Prostate gland (tissue), 2 donors: ENCODE measurements around the gene SPG7. TPM values are rescaled to one million over a fixed set of nuclear protein-coding genes. Genes with fewer than 3 reads are reported as not detected.

ENCODE experiments used
- DNase-seq: peaks from one replicate; pipeline ENCODE4 v3.0.0-alpha.2; 2019; ENCODE audit warnings: low spot score
- H3K27ac ChIP-seq, 2 donors: fragments of 200-600 bp; sonication (generic); 2 replicates each; pipeline ENCODE4 v1.5.1; 2017 to 2019
- H3K27me3 ChIP-seq: fragments of 200-600 bp; sonication (generic); replicated peaks from 2 replicates; pipeline ENCODE4 v1.5.1; 2019; ENCODE audit not compliant: insufficient read depth
- H3K36me3 ChIP-seq, 2 donors: fragments of 200-600 bp; sonication (generic); 1 replicate in 1 of 2; 2 replicates in 1 of 2; pipeline versions ENCODE4 v1.5.1 to v1.8.1; 2017 to 2019
- H3K4me1 ChIP-seq: fragments of 200-600 bp; sonication (generic); replicated peaks from 2 replicates; pipeline ENCODE4 v1.5.1; 2019
- H3K4me3 ChIP-seq, 2 donors: fragments of 200-600 bp; sonication (generic); 2 replicates each; pipeline ENCODE4 v1.5.1; 2017 to 2019
- H3K9me3 ChIP-seq: fragments of 200-600 bp; sonication (generic); 2 replicates; pipeline ENCODE4 v1.5.1; 2017
- CTCF ChIP-seq, 4 experiments: fragments of 200-600 bp in 2 of 4; fragments of 450-650 bp in 2 of 4; sonication (generic) in 2 of 4; IDR thresholded peaks; 1 replicate in 3 of 4; 2 replicates in 1 of 4; pipeline ENCODE4 v1.5.1; 2016 to 2019; ENCODE audit warnings: antibody characterized with exemption in 4 of 4, mild to moderate bottlenecking in 2 of 4, moderate library complexity in 2 of 4
- POLR2A ChIP-seq: fragments of 450-650 bp; IDR thresholded peaks from one replicate; pipeline ENCODE4 v1.6.1; 2016; ENCODE audit warnings: antibody characterized with exemption, mild to moderate bottlenecking
- POLR2AphosphoS5 ChIP-seq: sonication (generic); formaldehyde crosslinking; IDR thresholded peaks from one replicate; pipeline ENCODE4 v1.6.1; 2017; ENCODE audit warnings: antibody characterized with exemption
- WGBS: methylation state at CpG from one replicate; pipeline ENCODE4 v1.1.5; 2018; 5-methylcytosine and 5-hydroxymethylcytosine counted together
- intact Hi-C: fragments of 100-400 bp; cut with DNase I; formaldehyde crosslinking; loops from one replicate; pipeline ENCODE4 v1.14.2; 2022
- total RNA-seq, 2 donors: library from RNA; depleted of rRNA; stranded (reverse); fragments of >200 nt; gene quantifications; one replicate each; pipeline ENCODE4 v1.1.0, GENCODE V29; 2016

Gene SPG7
- total RNA-seq, 2 donors from 2014 or later = 128 to 165 TPM

DNA sequence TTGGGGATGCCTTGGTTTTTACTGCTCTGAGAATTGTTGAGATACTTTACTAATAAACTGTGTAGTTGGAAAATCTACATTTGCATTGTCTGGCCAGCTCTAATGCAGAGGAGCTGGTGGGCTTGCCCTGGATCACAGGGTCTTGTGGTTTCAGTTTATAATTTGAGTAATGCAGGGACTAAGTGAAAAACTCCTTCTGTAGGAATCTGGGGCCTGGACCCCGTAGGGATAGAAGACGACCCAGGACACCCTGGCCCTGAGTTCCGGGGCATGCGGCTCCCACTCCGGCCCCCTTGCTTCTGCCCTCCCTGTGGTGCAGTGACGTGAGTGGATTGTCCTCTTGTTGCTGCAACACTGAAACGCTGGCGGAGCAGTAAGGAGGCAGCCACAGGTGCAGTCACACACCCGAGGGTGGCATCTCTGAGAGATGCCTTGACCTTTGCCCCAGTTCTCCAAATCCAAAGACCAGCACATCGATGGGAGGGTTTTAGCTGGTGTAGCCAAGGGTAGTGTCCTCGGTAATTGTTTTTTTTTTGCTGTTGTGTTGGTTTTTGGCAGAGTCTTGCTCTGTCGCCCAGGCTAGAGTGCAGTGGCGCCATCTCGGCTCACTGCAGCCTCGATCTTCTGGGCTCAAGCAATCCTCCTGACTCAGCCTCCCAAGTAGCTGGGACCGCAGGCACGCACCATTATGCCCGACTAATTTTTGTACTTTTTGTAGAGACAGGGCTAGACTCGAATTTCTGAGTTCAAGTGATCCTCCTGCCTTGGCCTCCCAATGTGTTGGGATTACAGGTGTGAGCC, 49.7 kb downstream of the SPG7 start:
- 89% methylated on average over 19 of the region's 19 CpGs for WGBS
- no peak for TF ChIP-seq POLR2A
- TF ChIP-seq CTCF (IDR thresholded peaks at IDR 0.05) = no peak
- TF ChIP-seq POLR2AphosphoS5 = no peak
- H3K4me1 ChIP-seq = peaks cover 9% of the 10 kb centered on the region
- no peak overlapping the region for H3K27ac ChIP-seq
- DNase-seq = no peak
- no peaks in the 10 kb centered on the region for H3K9me3 ChIP-seq
- H3K36me3 ChIP-seq = peaks cover 2 to 6% of the 10 kb centered on the region in 2 donors
- no peaks in the 10 kb centered on the region for H3K27me3 ChIP-seq
- no peak overlapping the region for H3K4me3 ChIP-seq
- intact Hi-C loops = no loop called here

- Histone ChIP-seq H3K4me1 (peaks cover 15% of the 10 kb centered on the region), H3K27me3 (no peaks in the 10 kb centered on the region), H3K4me3 (peak within 1 kb of the TSS; percentile 67 to 94), H3K36me3 (peaks cover 6 to 11% of the 10 kb centered on the region in 2 donors), H3K27ac (peak within 1 kb of the TSS; percentile 91), H3K9me3 (no peaks in the 10 kb centered on the region)
- intact Hi-C loops = loop anchor here (10.0 kb wide), 1 partner anchor 226 kb away; no protein-coding TSS in a partner anchor
- WGBS = under 1% methylated on average over 62 of the region's 87 CpGs
- TF ChIP-seq CTCF (IDR thresholded peaks at IDR 0.05) (peak in 1 of 4 experiments; percentile 31), POLR2A (peak; percentile 94), POLR2AphosphoS5 (peak; percentile 98)
- DNase-seq = peak; percentile 95
Measured at GRCh38 chr16:89560378-89561141, 52.4 kb downstream of the SPG7 start, which contains the start of gene RPL13. Gene RPL13 (plus strand): TSS chr16:89560682. CDS start chr16:89560960, 278 bp downstream.

GRCh38 chr16:89561142-89561883, 53.1 kb downstream of the SPG7 start:
- Histone ChIP-seq H3K9me3 (no peaks in the 10 kb centered on the region), H3K36me3 (peaks cover 6 to 11% of the 10 kb centered on the region in 2 donors), H3K4me1 (peaks cover 15% of the 10 kb centered on the region), H3K27me3 (no peaks in the 10 kb centered on the region), H3K27ac (peak overlapping the region; percentile 91), H3K4me3 (peak overlapping the region; percentile 67 to 94)
- DNase-seq = no peak
- 4% methylated on average over 47 of the region's 58 CpGs for WGBS
- intact Hi-C loops = loop anchor here (10.0 kb wide), 1 partner anchor 227 kb away; no protein-coding TSS in a partner anchor
- no peak for TF ChIP-seq POLR2AphosphoS5
- no peak for TF ChIP-seq CTCF (IDR thresholded peaks at IDR 0.05)
- TF ChIP-seq POLR2A = no peak

GRCh38 chr16:89561884-89562599, 53.8 kb downstream of the SPG7 start:
- intact Hi-C loops = loop anchor here (10.0 kb wide), 1 partner anchor 227 kb away; no protein-coding TSS in a partner anchor
- peaks cover 15% of the 10 kb centered on the region for H3K4me1 ChIP-seq

More at GRCh38 chr16:89561884-89562599, 53.8 kb downstream of the SPG7 start:
- Histone ChIP-seq H3K27me3 (no peaks in the 10 kb centered on the region), H3K9me3 (no peaks in the 10 kb centered on the region), H3K4me3 (peak overlapping the region; percentile 67 to 94), H3K27ac (peak overlapping the region; percentile 91), H3K36me3 (peaks cover 6 to 11% of the 10 kb centered on the region in 2 donors)
- no peak for TF ChIP-seq POLR2AphosphoS5
- no peak for TF ChIP-seq POLR2A
- no peak for TF ChIP-seq CTCF (IDR thresholded peaks at IDR 0.05)
- 42% methylated on average over 23 of the region's 23 CpGs for WGBS
- DNase-seq = peak; percentile 28
